Nephron progenitor cell (in vitro differentiated cells): ENCODE results near the gene HAO1.

Source experiments
- DNase-seq: peaks from one replicate; pipeline ENCODE4 v3.0.0; 2021
- H3K27ac Mint-ChIP-seq: 2 replicates; pipeline ENCODE4 v1.8.0; 2021; ENCODE audit warnings: mild to moderate bottlenecking, moderate library complexity, mixed read lengths
- H3K27me3 Mint-ChIP-seq: 2 replicates; pipeline ENCODE4 v1.8.0; 2021; ENCODE audit warnings: mild to moderate bottlenecking, low read depth, mixed read lengths; ENCODE audit not compliant: poor library complexity
- H3K36me3 Mint-ChIP-seq: 2 replicates; pipeline ENCODE4 v1.8.0; 2021; ENCODE audit warnings: low read depth, mixed read lengths
- H3K4me1 Mint-ChIP-seq: 2 replicates; pipeline ENCODE4 v1.8.0; 2021; ENCODE audit warnings: mixed read lengths
- H3K4me3 Mint-ChIP-seq: 2 replicates; pipeline ENCODE4 v1.8.0; 2021; ENCODE audit warnings: mild to moderate bottlenecking, moderate library complexity, mixed read lengths
- H3K9me3 Mint-ChIP-seq: 2 replicates; pipeline ENCODE4 v1.8.0; 2021; ENCODE audit warnings: mild to moderate bottlenecking, moderate library complexity, mixed read lengths
- TF ChIP-seq, protein P1 (sequence below): fragments of 200-600 bp; sonication (generic); IDR thresholded peaks from 2 replicates; pipeline ENCODE4 v1.5.0; 2021; ENCODE audit warnings: antibody characterized with exemption

The HAO1 gene

DNA sequence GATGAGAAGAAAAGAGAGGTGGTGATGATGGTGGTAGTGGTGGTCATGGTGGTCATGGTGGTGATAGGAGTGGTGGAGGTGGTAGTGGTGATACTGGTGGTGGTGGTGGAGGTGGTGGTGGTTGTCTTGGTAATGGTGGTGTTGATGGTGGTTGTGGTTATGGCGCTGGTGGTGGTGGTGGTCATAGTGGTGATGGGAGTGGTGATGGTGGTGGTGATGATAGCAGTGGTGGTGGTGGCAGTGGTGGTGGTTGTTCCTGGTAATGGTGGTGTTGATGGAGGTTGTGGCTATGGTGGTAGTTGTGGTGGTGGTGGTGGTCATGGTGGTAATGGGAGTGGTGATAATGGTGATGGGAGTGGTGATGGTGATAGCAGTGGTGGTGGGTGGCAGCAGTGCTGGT is 36.8 kb downstream of the HAO1 start:
- Mint-ChIP-seq H3K36me3 (no peaks in the 10 kb centered on the region), H3K27me3 (peaks cover 4% of the 10 kb centered on the region), H3K4me3 (no peak overlapping the region), H3K9me3 (no peaks in the 10 kb centered on the region), H3K27ac (no peak overlapping the region), H3K4me1 (no peaks in the 10 kb centered on the region)
- TF ChIP-seq, protein P1, sequence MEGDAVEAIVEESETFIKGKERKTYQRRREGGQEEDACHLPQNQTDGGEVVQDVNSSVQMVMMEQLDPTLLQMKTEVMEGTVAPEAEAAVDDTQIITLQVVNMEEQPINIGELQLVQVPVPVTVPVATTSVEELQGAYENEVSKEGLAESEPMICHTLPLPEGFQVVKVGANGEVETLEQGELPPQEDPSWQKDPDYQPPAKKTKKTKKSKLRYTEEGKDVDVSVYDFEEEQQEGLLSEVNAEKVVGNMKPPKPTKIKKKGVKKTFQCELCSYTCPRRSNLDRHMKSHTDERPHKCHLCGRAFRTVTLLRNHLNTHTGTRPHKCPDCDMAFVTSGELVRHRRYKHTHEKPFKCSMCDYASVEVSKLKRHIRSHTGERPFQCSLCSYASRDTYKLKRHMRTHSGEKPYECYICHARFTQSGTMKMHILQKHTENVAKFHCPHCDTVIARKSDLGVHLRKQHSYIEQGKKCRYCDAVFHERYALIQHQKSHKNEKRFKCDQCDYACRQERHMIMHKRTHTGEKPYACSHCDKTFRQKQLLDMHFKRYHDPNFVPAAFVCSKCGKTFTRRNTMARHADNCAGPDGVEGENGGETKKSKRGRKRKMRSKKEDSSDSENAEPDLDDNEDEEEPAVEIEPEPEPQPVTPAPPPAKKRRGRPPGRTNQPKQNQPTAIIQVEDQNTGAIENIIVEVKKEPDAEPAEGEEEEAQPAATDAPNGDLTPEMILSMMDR: no peak
- no peak for DNase-seq

DNA sequence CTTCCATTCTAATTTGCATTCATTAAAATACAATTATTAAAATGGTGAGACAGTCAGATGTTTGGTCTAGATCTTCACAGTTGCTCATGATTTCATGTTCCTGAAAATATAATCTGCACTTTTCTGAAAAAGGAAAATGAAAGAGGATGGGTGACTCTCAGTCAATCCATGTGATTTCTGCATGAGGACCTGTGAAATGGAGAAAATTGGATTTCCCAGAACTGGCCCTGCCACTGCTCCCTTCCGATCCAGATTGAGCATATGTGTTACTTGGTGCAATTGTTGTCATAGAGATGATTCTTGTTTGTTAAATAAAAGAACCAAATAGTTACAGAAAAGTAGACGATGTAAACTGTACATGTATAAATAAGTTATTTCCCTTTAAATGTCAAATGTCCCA is 37.4 kb downstream of the HAO1 start:
- Mint-ChIP-seq H3K36me3 (no peaks in the 10 kb centered on the region), H3K27ac (no peak overlapping the region), H3K9me3 (no peaks in the 10 kb centered on the region), H3K4me1 (no peaks in the 10 kb centered on the region), H3K27me3 (peaks cover 4% of the 10 kb centered on the region), H3K4me3 (no peak overlapping the region)
- no peak for DNase-seq
- TF ChIP-seq, protein P1: no peak

DNA sequence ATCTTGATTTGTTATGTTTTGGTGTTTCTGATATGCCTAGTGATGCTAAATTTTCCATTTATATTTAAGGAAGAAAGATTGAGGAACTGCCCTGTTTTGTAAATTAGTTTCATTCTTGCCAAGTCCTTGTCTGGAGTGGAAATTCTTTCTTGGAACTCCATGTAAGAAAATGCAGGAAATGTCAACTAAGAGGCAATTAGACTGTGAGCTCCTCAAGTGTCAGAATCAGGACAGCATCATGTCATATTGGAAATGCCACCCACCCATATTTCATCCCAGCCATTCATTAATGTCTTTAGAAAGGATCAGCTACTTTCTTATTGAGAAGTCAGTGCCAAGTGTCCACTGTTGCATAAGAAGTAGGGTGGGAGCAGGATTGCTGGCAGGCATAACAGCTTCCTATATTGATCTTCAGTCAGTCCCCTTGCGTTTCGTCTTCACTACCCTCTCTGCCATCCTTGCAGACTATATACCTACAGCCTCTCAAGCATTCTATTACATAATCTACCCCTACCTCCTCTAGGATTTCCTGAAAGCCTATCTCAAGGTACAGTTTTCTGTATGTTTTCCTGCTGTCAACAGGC is 42.4 kb downstream of the HAO1 start:
- TF ChIP-seq, protein P1: no peak
- Mint-ChIP-seq H3K4me1 (no peaks in the 10 kb centered on the region), H3K9me3 (no peaks in the 10 kb centered on the region), H3K4me3 (no peak overlapping the region), H3K27ac (no peak overlapping the region), H3K36me3 (no peaks in the 10 kb centered on the region), H3K27me3 (peaks cover 4% of the 10 kb centered on the region)
- DNase-seq: no peak

DNA sequence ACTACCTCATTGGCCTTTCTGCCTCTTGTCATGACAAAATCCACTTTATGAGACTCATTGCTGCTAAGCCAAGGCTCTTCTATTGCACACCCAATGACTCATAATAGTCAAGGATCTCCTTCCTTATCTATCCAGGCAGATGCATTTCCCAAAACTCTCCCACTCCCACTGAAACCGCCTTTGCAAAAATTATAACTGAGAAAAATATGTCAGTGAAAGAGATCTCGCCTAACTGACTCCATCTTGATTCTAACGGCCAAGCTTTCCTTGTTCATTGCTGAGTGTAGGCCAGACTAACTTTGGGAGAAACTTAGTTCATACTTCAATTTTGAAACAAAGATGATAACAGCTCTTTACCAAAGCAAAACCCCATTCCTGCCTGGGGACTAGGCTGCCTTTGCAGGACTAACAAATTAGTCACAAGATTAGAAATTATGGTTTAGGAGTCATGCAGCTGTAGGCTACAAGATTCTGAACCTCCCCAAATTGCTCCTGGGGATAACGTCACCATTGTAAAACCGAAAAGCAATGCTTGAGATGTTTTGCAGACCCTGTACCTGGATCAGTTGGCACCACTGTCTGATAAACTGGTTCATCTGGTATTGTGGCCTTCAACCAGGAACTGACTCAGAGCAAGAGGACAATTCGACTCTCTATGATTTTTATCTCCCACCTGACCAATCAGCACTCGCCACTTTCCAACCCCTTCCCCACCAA is 47.1 kb downstream of the HAO1 start:
- no peaks in the 10 kb centered on the region for H3K27me3 Mint-ChIP-seq
- H3K4me1 Mint-ChIP-seq: no peaks in the 10 kb centered on the region
- TF ChIP-seq, protein P1: no peak
- H3K4me3 Mint-ChIP-seq: no peak overlapping the region
- H3K9me3 Mint-ChIP-seq: no peaks in the 10 kb centered on the region
- no peaks in the 10 kb centered on the region for H3K36me3 Mint-ChIP-seq
- DNase-seq: no peak
- H3K27ac Mint-ChIP-seq: no peak overlapping the region

DNA sequence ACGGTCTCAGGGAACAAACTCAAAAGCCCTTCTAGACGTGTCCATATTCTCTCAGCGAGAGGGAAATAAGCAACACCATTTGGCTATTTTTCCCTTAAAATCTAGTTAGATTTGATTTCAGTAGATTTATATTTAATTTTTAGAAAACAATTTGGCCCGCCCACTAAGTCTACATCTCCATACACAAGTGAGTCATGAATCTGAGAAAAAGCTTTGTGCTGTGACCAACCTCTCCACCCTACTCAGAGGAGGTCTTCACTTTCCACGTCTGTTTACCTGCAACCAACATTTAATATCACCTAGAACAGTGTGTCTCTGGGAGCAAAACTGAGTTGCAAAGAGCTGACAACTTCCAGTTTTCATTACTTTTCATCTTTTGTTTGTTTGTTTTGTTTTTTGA is 48.6 kb downstream of the HAO1 start:
- TF ChIP-seq, protein P1: no peak
- no peak overlapping the region for H3K4me3 Mint-ChIP-seq
- no peaks in the 10 kb centered on the region for H3K9me3 Mint-ChIP-seq
- no peaks in the 10 kb centered on the region for H3K27me3 Mint-ChIP-seq
- no peaks in the 10 kb centered on the region for H3K36me3 Mint-ChIP-seq
- DNase-seq: no peak
- H3K4me1 Mint-ChIP-seq: no peaks in the 10 kb centered on the region
- H3K27ac Mint-ChIP-seq: no peak overlapping the region

DNA sequence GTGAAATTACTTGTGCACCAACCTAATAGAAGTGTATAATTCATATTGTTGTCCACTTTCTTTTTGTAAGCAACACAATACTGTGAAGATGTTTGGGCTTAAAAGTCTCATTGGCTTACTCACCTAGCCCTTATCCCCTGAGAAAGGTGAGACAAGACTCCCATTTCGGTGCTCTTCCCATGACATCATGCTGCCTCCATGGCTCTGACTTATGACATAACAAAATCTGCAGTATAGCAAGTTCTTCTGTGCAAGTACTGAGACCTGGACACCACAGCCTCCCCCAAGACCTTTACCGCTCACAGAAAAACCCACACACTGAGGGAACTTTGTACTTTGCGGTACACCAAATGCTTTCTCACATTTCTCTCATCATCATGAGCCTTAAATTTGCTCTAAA is 50.5 kb downstream of the HAO1 start:
- no peaks in the 10 kb centered on the region for H3K4me1 Mint-ChIP-seq
- H3K27me3 Mint-ChIP-seq: peaks cover 4% of the 10 kb centered on the region
- no peaks in the 10 kb centered on the region for H3K36me3 Mint-ChIP-seq
- no peak overlapping the region for H3K4me3 Mint-ChIP-seq
- DNase-seq: no peak
- TF ChIP-seq, protein P1: no peak
- no peaks in the 10 kb centered on the region for H3K9me3 Mint-ChIP-seq
- no peak overlapping the region for H3K27ac Mint-ChIP-seq
